PC-3 (cell line): Measurements from ENCODE around the gene BNC1. TPM values are rescaled to one million over a fixed set of nuclear protein-coding genes. Genes with fewer than 3 reads are reported as not detected.
A peak's percentile ranks its signal among the peaks of the same experiment; 100 is the strongest.

Experiments used
- ATAC-seq: fragments of 200-7000 bp; cut with Tn5 transposase; 2 replicates; pipeline ENCODE4 v1.9.1; 2020; ENCODE audit warnings: mild to moderate bottlenecking, moderate library complexity
- BruUV-seq: library from RNA; stranded (reverse); fragments of 400-500 nt; replicated peaks from 2 replicates; lab custom pipeline; 2021; lab: Mats Ljungman, UMichigan
- CTCF ChIA-PET: fragments of 300-600 bp; sonication (Branson Sonifier 250); formaldehyde crosslinking; loops from one replicate; lab custom pipeline; 2022; ENCODE audit warnings: antibody characterized with exemption; lab: Charles Lee
- POLR2A ChIA-PET: fragments of 300-600 bp; sonication (Branson Sonifier 250); formaldehyde crosslinking; loops from one replicate; lab custom pipeline; 2022; ENCODE audit warnings: antibody characterized with exemption; ENCODE audit not compliant: unreplicated experiment; lab: Charles Lee
- DNase-seq: peaks from one replicate; pipeline ENCODE4 v3.0.0-alpha.2; 2015
- H2AFZ ChIP-seq: fragments of 300-600 bp; sonication (generic); 2 replicates; pipeline ENCODE4 v1.6.0; 2016; ENCODE audit warnings: antibody characterized with exemption, low read length
- H3F3A ChIP-seq: fragments of 300-600 bp; sonication (generic); one replicate; pipeline ENCODE4 v1.6.0; 2017; ENCODE audit warnings: antibody characterized with exemption, low read length, control low read depth, mild to moderate bottlenecking; ENCODE audit not compliant: unreplicated experiment
- H3K27ac ChIP-seq: fragments of 300-600 bp; sonication (generic); 2 replicates; pipeline ENCODE4 v1.5.1; 2016; ENCODE audit warnings: mild to moderate bottlenecking, low read length
- H3K27me3 ChIP-seq: fragments of 300-600 bp; sonication (generic); 2 replicates; pipeline ENCODE4 v1.6.1; 2016; ENCODE audit warnings: low read length, mixed read lengths
- H3K36me3 ChIP-seq: fragments of 300-600 bp; sonication (generic); 2 replicates; pipeline ENCODE4 v1.6.1; 2016; ENCODE audit warnings: low read depth, mixed run types, low read length, mixed read lengths
- H3K4me1 ChIP-seq: fragments of 300-600 bp; sonication (generic); 2 replicates; pipeline ENCODE4 v1.5.1; 2016; ENCODE audit warnings: low read length; ENCODE audit not compliant: insufficient read depth
- H3K4me2 ChIP-seq: fragments of 300-600 bp; sonication (generic); 2 replicates; pipeline ENCODE4 v1.6.0; 2016; ENCODE audit warnings: low read length
- H3K4me3 ChIP-seq: fragments of 300-600 bp; sonication (generic); 2 replicates; pipeline ENCODE4 v1.5.1; 2016; ENCODE audit warnings: mild to moderate bottlenecking, low read length, mixed read lengths
- H3K79me2 ChIP-seq: fragments of 300-600 bp; sonication (generic); 2 replicates; pipeline ENCODE4 v1.6.1; 2017; ENCODE audit warnings: low read length, mixed read lengths
- H3K9ac ChIP-seq: fragments of 300-600 bp; sonication (generic); 2 replicates; pipeline ENCODE4 v1.6.0; 2016; ENCODE audit warnings: mild to moderate bottlenecking, low read length
- H3K9me2 ChIP-seq: fragments of 300-600 bp; sonication (generic); replicated peaks from 2 replicates; pipeline ENCODE4 v1.6.1; 2016; ENCODE audit warnings: mixed run types, low read length, mixed read lengths
- H3K9me3 ChIP-seq: fragments of 300-600 bp; sonication (generic); 2 replicates; pipeline ENCODE4 v1.6.1; 2016; ENCODE audit warnings: low read length, mixed read lengths
- H4K20me1 ChIP-seq: fragments of 300-600 bp; sonication (generic); 2 replicates; pipeline ENCODE4 v1.6.1; 2016; ENCODE audit warnings: low read length, mixed read lengths
- EZH2 ChIP-seq: fragments of 300-600 bp; sonication (generic); IDR thresholded peaks from one replicate; pipeline ENCODE4 v1.6.1; 2017; ENCODE audit warnings: antibody characterized with exemption, mild to moderate bottlenecking, low read length; ENCODE audit not compliant: unreplicated experiment
- EZH2phosphoT487 ChIP-seq: fragments of 300-600 bp; sonication (generic); IDR thresholded peaks from 2 replicates; pipeline ENCODE4 v1.6.1; 2018; ENCODE audit warnings: mild to moderate bottlenecking, antibody characterized with exemption, low read length, borderline replicate concordance
- intact Hi-C: fragments of 100-400 bp; cut with micrococcal nuclease; formaldehyde crosslinking; loops from 2 replicates; pipeline ENCODE4 v1.9.0; 2023
- total RNA-seq: library from RNA; depleted of rRNA; stranded (reverse); fragments of >200 nt; gene quantifications from 2 replicates; pipeline ENCODE4 v1.2.3, GENCODE V29; 2014
- TF ChIP-seq, protein P1 (sequence below): fragments of 300-600 bp; sonication (generic); conservative IDR thresholded peaks from 2 replicates; pipeline ENCODE4 v1.5.1; 2017; ENCODE audit warnings: antibody characterized with exemption, low read depth, mild to moderate bottlenecking, low read length

The BNC1 gene
- total RNA-seq, 1 experiment from 2014 or later: 2.4 TPM

DNA sequence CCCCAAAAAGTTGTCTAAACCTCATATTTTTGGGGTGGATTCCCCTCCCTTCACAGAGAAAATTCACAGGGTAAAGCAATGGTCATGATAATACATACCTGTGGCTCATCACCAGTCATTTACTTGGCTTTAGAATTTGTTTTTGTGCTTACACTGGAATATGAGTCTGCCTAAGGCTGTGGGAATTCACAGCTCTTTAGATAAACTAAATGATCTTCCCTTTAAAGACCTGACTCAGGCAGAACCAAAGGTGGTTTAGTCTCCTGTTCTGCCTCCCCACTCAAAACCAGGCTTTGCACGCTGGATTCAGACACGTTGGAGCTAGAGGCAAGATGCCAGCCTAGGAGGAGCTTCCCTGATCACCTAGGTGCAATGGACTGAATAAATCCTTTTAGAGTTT is 40.3 kb upstream of the BNC1 start:
- ChIA-PET CTCF (no interaction called here), POLR2A (no interaction called here)
- H3K4me1 ChIP-seq: peaks cover 11% of the 10 kb centered on the region
- H3K4me2 ChIP-seq: no peak overlapping the region
- TF ChIP-seq, protein P1, sequence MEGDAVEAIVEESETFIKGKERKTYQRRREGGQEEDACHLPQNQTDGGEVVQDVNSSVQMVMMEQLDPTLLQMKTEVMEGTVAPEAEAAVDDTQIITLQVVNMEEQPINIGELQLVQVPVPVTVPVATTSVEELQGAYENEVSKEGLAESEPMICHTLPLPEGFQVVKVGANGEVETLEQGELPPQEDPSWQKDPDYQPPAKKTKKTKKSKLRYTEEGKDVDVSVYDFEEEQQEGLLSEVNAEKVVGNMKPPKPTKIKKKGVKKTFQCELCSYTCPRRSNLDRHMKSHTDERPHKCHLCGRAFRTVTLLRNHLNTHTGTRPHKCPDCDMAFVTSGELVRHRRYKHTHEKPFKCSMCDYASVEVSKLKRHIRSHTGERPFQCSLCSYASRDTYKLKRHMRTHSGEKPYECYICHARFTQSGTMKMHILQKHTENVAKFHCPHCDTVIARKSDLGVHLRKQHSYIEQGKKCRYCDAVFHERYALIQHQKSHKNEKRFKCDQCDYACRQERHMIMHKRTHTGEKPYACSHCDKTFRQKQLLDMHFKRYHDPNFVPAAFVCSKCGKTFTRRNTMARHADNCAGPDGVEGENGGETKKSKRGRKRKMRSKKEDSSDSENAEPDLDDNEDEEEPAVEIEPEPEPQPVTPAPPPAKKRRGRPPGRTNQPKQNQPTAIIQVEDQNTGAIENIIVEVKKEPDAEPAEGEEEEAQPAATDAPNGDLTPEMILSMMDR: no peak
- TF ChIP-seq EZH2phosphoT487: no peak
- no peak for TF ChIP-seq EZH2
- intact Hi-C loops: no loop called here
- H3K9ac ChIP-seq: no peak overlapping the region
- H3K4me3 ChIP-seq: no peak overlapping the region
- H3K9me2 ChIP-seq: no peaks in the 10 kb centered on the region
- H4K20me1 ChIP-seq: no peaks in the 10 kb centered on the region
- 0 out of 2 replicates have a peak overlapping the region, but pooled peaks have one; percentile 54 for H3K27ac ChIP-seq
- H3K9me3 ChIP-seq: no peaks in the 10 kb centered on the region
- no peaks in the 10 kb centered on the region for H3K79me2 ChIP-seq
- no TSS peak for BruUV-seq
- no peaks in the 10 kb centered on the region for H3K27me3 ChIP-seq
- no peak overlapping the region for H2AFZ ChIP-seq
- no peaks in the 10 kb centered on the region for H3K36me3 ChIP-seq
- no peaks in the 10 kb centered on the region for H3F3A ChIP-seq
- no peak for ATAC-seq
- DNase-seq: no peak

DNA sequence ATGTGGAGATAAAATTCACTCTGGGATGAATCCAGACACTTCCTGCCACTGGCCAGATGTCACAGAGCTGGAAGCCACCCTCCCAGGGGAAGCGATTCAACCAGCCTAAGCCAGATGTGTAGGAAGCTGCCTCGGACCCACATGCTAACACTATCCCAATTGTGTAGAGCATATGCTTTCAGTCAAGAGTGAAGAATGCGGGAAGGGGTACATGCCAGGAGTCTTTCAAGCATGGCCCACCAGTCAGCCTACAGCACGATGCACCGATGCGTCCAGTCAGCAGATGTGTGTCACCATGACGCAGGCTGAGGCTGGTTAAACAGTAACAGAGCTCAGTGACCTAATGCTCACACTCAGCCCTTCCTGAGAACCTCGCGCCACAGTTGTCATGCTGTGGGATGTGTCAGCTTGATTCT is 38.8 kb upstream of the BNC1 start:
- Histone ChIP-seq H3K4me2 (peak overlapping the region; percentile 38; the same call in 1 of the 2 replicates), H3K9me2 (no peaks in the 10 kb centered on the region), H3K36me3 (no peaks in the 10 kb centered on the region), H3K9me3 (no peaks in the 10 kb centered on the region), H3K4me3 (no peak overlapping the region), H3F3A (no peaks in the 10 kb centered on the region), H3K79me2 (no peaks in the 10 kb centered on the region), H3K9ac (peak overlapping the region; percentile 19; the same call in 1 of the 2 replicates), H2AFZ (peak overlapping the region; percentile 40; the same call in 1 of the 2 replicates), H4K20me1 (no peaks in the 10 kb centered on the region), H3K27me3 (no peaks in the 10 kb centered on the region), H3K4me1 (peaks cover 11% of the 10 kb centered on the region), H3K27ac (peak overlapping the region; percentile 62)
- ATAC-seq (peak; percentile 91), DNase-seq (peak; percentile 76)
- ChIA-PET POLR2A (no interaction called here), CTCF (no interaction called here)
- no TSS peak for BruUV-seq
- TF ChIP-seq, protein P1: no peak
- TF ChIP-seq EZH2phosphoT487 (no peak), EZH2 (no peak)
- intact Hi-C loops: no loop called here

DNA sequence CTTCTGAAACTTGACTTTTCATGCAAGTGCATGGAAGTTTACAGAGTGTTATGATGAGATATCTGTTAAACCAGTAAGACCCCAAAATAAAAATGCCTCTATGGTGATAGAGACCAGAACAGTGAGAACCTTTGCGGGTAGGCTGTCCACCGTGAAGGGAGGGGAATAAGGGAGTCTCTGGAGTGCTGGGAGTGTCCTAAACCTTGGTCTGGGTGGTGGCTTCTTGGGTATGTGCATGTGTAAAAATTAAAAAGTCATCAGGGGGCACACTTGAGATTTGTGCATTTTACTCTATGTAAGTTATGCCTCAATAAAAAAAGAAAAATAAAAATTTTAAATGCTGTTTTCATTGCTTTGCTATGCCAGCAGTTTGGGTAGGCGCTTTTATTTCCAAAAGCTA is 38.2 kb upstream of the BNC1 start:
- no TSS peak for BruUV-seq
- intact Hi-C loops: no loop called here
- no peak overlapping the region for H3K4me3 ChIP-seq
- no peaks in the 10 kb centered on the region for H3K9me2 ChIP-seq
- H3K27me3 ChIP-seq: no peaks in the 10 kb centered on the region
- H3K9ac ChIP-seq: peak overlapping the region; percentile 19; the same call in 1 of the 2 replicates
- H4K20me1 ChIP-seq: no peaks in the 10 kb centered on the region
- no peaks in the 10 kb centered on the region for H3F3A ChIP-seq
- H3K27ac ChIP-seq: peak overlapping the region; percentile 62
- no peak overlapping the region for H3K4me2 ChIP-seq
- H3K79me2 ChIP-seq: no peaks in the 10 kb centered on the region
- no peak overlapping the region for H2AFZ ChIP-seq
- peaks cover 11% of the 10 kb centered on the region for H3K4me1 ChIP-seq
- ChIA-PET POLR2A (interaction anchor here (0.6 kb wide), 1 partner anchor 36 kb away, joined by 3 read pairs; no protein-coding TSS in a partner anchor), CTCF (no interaction called here)
- TF ChIP-seq EZH2 (no peak), EZH2phosphoT487 (no peak)
- TF ChIP-seq, protein P1: no peak
- ATAC-seq (no peak), DNase-seq (no peak)
- H3K9me3 ChIP-seq: no peaks in the 10 kb centered on the region
- H3K36me3 ChIP-seq: no peaks in the 10 kb centered on the region
